NCI-H2196 (cell line): ENCODE measurements around the gene BCL11B.
"Not testable (repeated sequence)": the region's sequence is repeated elsewhere in the genome, so short reads cannot be mapped to it uniquely, and the experiment has no call there.

Source experiments
- DNase-seq: peaks from one replicate; lab custom pipeline; 2025; ENCODE audit not compliant: unreplicated experiment; lab: John Stamatoyannopoulos, UW

The BCL11B gene

GRCh38 chr14:99242238-99242637 lies 29.8 kb downstream of the BCL11B start:
- no peak for DNase-seq

GRCh38 chr14:99241325-99242010 lies 30.5 kb downstream of the BCL11B start:
- no peak for DNase-seq

DNA sequence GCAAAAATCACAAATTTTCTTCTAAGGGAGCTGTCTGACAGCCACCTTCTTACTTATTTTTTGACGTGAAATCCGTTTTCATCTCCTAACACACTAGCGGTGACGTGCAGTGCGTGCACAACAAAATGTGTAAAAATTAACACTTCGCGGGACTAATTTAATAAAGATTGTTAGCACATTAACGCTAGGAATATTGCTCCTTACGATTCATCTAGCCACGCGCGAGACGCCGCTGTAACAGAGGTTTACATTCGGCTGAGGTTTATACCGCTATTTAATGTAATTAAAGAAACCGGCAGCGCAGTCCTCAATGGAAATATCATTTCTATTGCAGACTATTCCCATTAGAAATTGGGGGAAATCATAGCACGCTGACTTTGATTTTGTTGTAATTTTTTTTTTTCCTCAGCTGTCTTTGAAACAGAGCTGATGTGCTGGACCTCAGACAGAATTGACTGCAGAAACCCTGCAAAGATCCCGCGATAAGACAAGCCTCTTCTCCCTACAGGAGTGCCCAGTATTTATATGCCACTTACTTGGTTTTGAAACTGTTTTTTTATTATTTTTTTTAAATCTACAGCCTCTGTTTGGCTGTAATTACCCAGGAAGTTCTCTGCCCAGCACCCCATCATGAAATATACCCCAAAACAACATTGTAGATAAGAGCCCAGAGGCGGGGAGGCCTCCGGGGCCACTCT lies 31.2 kb downstream of the BCL11B start:
- no peak for DNase-seq

DNA sequence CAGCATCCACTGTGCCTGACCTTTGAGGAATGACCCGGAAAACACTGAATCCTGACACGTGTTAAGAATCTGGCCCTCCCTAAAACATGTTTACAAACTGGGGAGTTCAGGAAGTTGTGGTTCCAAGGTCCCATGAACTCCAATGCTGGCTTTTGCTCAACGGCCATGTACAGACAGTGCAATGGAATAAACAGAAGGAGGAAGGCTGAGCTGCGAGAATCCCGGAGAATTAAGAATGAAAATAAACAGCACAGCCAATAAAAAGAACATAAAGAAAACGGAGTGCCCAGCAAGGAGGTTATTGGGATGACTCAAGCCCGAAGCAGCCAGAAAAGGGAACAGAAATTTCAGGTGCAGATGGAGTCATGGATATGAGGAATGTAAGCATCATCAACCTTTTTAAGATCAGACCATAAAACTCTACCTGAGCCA lies 32.3 kb downstream of the BCL11B start:
- DNase-seq, result no peak

GRCh38 chr14:99238216-99238615 lies 33.8 kb downstream of the BCL11B start:
- no peak for DNase-seq

DNA sequence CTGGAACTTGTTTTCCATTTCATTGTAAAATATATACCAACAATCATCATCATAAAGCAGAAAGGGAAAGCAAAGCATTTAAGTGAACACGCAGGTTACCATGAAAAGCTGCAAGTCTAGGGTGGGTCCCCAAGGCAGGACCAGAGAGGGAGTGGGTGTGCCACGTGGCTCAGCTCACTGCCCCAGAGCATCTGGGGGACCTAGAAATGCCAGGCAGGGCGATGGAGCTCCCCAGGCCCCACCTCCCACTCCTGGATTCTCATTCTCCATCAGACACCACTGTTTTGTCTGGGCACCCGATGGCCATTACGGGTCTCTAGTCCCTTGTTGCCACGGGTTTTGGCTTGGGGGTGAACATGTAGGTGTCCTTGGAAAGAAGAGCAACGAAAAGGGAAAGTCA lies 34.7 kb downstream of the BCL11B start:
- no peak for DNase-seq

DNA sequence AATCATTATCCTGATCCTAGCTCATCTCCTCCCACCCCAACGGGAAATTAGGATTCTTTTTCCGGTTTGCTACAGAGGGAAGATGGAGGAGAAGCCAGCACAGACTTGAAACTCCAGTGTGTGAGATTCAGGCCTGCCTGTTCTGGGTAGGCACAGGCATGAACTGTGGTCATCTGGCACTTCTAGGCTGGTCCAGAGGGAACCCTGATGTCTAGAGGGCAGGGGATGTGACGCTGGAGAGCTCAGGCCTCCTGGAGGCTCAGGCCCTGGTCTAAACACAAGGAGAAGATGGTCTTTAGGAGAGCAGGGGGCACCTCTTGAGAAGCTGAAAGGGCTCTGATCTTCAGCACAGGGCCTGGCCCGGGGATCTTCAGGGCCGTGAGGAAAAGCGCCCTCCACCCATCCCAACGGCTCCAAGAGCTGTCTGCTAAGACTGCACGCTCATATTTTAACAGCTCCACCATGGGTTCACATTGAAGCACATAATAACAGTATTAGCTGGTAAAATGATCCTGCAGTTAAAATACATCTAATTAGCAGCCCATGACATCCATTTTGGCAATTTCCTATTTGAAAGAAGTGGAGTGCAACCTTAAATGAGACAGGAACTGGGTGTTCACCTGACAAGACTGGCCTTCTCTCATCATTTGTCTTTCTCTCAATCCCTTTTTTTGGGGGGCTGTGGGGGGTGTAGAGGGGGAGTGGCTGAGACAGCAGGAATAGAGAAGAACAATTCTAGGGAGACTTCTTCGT lies 35.4 kb downstream of the BCL11B start:
- DNase-seq, result no peak

DNA sequence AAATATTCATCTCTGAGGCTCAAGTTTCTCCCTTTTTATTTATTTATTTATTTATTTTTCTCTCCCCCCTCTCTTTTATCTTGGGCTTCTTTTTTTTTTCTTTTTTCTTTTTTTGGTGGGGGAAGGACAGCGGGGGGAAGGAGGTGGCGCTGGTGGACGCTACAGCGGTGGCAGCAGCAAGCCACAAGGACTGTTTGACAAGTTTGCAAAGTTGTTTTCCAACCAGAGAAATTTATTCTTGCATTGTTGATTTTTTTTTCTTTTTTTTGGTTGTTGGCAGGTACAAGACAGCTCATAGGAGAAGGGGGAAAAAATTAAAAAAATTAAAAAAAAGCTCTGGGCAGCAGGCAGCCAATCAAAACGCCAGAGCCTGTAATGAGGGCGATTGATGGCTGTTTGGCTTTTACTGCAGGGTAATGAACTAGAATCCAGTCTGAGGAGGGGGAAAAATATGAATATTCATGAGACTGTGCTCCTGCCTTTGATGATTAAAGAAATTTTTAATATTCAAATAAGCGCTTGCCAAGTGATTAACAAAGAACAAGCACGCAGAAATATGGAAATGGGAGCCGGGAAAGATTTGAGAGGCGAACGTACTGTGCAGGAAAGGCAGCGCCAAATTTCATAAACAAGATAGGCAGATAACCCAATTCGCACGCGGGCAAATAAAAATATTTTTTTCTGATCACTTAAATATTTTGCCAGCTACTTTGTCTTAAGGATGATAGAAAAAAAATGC lies 36.2 kb downstream of the BCL11B start:
- DNase-seq, result no peak

- no peak for DNase-seq
Observed at GRCh38 chr14:99234961-99235571, 36.9 kb downstream of the BCL11B start.

DNA sequence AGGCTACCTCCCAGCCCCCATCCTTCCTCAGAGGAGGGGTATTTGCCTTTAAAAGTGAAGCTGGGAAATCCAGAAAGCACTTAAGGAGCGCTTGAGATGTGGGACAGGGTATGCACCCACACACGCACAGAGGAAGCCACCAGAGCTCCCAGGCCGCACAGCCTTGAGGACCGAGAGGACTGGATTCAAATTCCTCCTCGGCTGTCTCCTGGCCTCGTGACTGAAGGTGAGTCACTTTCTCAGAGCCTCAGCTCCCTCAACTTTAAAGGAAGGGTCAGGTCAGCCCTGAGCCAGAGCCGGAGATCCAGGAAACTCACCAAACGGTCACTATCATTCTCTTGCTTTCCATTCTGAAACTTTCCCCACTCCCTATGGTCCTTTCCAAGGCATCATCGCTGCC lies 37.6 kb downstream of the BCL11B start:
- DNase-seq, result no peak

- DNase-seq, result no peak
Observed at GRCh38 chr14:99233222-99234035, 38.6 kb downstream of the BCL11B start.

GRCh38 chr14:99232714-99233214 lies 39.2 kb downstream of the BCL11B start:
- no peak for DNase-seq

GRCh38 chr14:99231850-99232713 lies 39.9 kb downstream of the BCL11B start:
- DNase-seq, result no peak

DNA sequence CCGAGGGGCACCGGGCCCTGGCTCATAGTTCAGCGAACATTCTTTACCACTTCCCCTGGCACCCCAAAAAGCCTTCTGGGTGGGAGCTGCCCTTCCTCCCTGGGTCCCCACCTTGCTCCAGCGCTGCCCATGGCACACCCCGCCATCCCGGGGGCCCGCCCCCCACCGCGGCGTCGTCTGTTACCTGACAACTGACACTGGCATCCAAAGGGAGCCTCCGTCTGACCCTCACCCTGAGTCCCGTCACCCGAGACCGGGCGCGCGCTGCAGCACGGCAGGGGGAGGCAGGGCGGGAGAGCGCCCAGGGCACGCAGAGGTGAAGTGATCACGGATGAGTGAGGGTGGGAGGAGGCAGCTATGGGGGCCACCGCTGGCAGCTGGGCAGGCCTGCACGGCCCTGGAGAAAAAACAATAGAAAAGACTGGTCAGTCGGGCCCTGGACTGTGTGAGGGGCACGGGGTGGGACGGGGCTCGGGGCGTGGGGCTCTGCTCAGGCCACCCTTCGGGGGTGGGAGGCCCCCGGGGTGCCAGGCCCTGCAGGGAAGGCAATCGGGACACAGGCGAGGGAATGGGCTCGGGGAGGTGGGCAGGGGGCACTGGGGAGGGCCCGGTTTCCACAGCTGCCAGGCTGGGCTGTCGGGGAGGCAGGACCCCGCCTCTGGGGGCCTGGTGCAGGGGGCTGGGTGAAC lies 40.7 kb downstream of the BCL11B start:
- no peak for DNase-seq

- no peak for DNase-seq
Observed at GRCh38 chr14:99230208-99231151, 41.5 kb downstream of the BCL11B start.

- no peak for DNase-seq
Observed at GRCh38 chr14:99229654-99230207, 42.3 kb downstream of the BCL11B start.

DNA sequence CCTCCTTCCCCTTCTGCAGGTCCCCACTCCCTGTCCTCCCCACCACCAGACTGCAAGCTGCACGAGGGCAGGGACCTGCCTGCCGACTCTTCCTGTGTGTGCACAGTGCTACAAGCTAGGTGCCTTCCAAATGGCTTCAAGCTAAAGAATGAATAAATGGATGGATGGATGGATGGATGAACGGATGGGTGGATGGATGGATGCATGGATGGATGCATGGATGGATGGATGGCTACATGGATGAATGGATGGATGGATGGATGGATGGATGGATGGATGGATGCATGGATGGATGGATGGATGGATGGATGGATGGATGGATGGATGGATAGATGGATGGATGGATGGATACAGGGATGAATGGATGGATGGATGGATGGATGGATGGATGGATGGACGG lies 43.2 kb downstream of the BCL11B start:
- DNase-seq, result not testable (repeated sequence)
